ENCODE results near the gene SUPT5H. TPM values are rescaled to one million over a fixed set of nuclear protein-coding genes. Genes with fewer than 3 reads are reported as not detected.

The SUPT5H gene
- total and polyA plus RNA-seq, 4 donors: 55.1 to 127 (median 87.9) TPM

GRCh38 chr19:39412867-39413271 is 32.5 kb upstream of the SUPT5H start:
- no peaks in the 10 kb centered on the region for H3K9me3 ChIP-seq (ENCODE audit: control insufficient read depth in 4 of 4, insufficient read depth in 3 of 4, low read length in 3 of 4)
- DNase-seq (no peak), ATAC-seq (ENCODE audit: insufficient read depth, low FRiP score) (no peak)
- H3K36me3 ChIP-seq (ENCODE audit: control insufficient read depth in 4 of 4, insufficient read depth in 4 of 4, low read length in 4 of 4): peaks cover 2 to 24% (median 14%) of the 10 kb centered on the region in 4 donors
- H3K4me3 ChIP-seq: peak overlapping the region; percentile 56
- peak overlapping the region; percentile 73 to 75 for H3K9ac ChIP-seq (ENCODE audit: insufficient read depth in 1 of 2, low read length in 2 of 2)
- H3K27me3 ChIP-seq (ENCODE audit: control insufficient read depth in 3 of 3, insufficient read depth in 3 of 3, low read length in 2 of 3): no peaks in the 10 kb centered on the region
- H3K4me1 ChIP-seq (ENCODE audit: control insufficient read depth in 5 of 5, insufficient read depth in 5 of 5, low read length in 5 of 5): peaks cover 0 to 58% (median 14%) of the 10 kb centered on the region in 5 donors
- WGBS, 2 donors: 0% methylated on average over 24 of the region's 24 CpGs
- TF ChIP-seq, protein P1, sequence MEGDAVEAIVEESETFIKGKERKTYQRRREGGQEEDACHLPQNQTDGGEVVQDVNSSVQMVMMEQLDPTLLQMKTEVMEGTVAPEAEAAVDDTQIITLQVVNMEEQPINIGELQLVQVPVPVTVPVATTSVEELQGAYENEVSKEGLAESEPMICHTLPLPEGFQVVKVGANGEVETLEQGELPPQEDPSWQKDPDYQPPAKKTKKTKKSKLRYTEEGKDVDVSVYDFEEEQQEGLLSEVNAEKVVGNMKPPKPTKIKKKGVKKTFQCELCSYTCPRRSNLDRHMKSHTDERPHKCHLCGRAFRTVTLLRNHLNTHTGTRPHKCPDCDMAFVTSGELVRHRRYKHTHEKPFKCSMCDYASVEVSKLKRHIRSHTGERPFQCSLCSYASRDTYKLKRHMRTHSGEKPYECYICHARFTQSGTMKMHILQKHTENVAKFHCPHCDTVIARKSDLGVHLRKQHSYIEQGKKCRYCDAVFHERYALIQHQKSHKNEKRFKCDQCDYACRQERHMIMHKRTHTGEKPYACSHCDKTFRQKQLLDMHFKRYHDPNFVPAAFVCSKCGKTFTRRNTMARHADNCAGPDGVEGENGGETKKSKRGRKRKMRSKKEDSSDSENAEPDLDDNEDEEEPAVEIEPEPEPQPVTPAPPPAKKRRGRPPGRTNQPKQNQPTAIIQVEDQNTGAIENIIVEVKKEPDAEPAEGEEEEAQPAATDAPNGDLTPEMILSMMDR (IDR thresholded peaks at IDR 0.05; ENCODE audit: control extremely low read depth, extremely low read depth): no peak
- H3K27ac ChIP-seq (ENCODE audit: low read depth in 1 of 2, low read length in 1 of 2): peak overlapping the region; percentile 93 to 94

GRCh38 chr19:39413272-39413910 is 32.0 kb upstream of the SUPT5H start:
- peak overlapping the region; percentile 73 to 88 for H3K9ac ChIP-seq (ENCODE audit: insufficient read depth in 1 of 2, low read length in 2 of 2)
- no peaks in the 10 kb centered on the region for H3K9me3 ChIP-seq (ENCODE audit: control insufficient read depth in 4 of 4, insufficient read depth in 3 of 4, low read length in 3 of 4)
- ATAC-seq (ENCODE audit: insufficient read depth, low FRiP score) (no peak), DNase-seq (peak; percentile 89 to 91 (median 90))
- TF ChIP-seq, protein P1 (IDR thresholded peaks at IDR 0.05; ENCODE audit: control extremely low read depth, extremely low read depth): no peak
- peaks cover 0 to 20% (median 12%) of the 10 kb centered on the region in 4 donors for H3K36me3 ChIP-seq (ENCODE audit: control insufficient read depth in 4 of 4, insufficient read depth in 4 of 4, low read length in 4 of 4)
- WGBS, 2 donors: 2 to 3% methylated on average over 26 to 54 of the region's 54 CpGs
- no peaks in the 10 kb centered on the region for H3K27me3 ChIP-seq (ENCODE audit: control insufficient read depth in 3 of 3, insufficient read depth in 3 of 3, low read length in 2 of 3)
- H3K4me1 ChIP-seq (ENCODE audit: control insufficient read depth in 5 of 5, insufficient read depth in 5 of 5, low read length in 5 of 5): peaks cover 0 to 52% (median 14%) of the 10 kb centered on the region in 5 donors
- H3K27ac ChIP-seq (ENCODE audit: low read depth in 1 of 2, low read length in 1 of 2): peak overlapping the region; percentile 93 to 94
- H3K4me3 ChIP-seq: peak overlapping the region; percentile 56

- H3K9me3 ChIP-seq (ENCODE audit: control insufficient read depth in 4 of 4, insufficient read depth in 3 of 4, low read length in 3 of 4): no peaks in the 10 kb centered on the region
- ATAC-seq (ENCODE audit: insufficient read depth, low FRiP score): no peak
- peak overlapping the region; percentile 56 for H3K4me3 ChIP-seq
- no peak for DNase-seq
- TF ChIP-seq, protein P1 (IDR thresholded peaks at IDR 0.05; ENCODE audit: control extremely low read depth, extremely low read depth): no peak
- H3K36me3 ChIP-seq (ENCODE audit: control insufficient read depth in 4 of 4, insufficient read depth in 4 of 4, low read length in 4 of 4): peaks cover 4 to 25% (median 16%) of the 10 kb centered on the region in 4 donors
- 47 to 63% methylated on average over 18 of the region's 18 CpGs for WGBS, 2 donors
- H3K4me1 ChIP-seq (ENCODE audit: control insufficient read depth in 5 of 5, insufficient read depth in 5 of 5, low read length in 5 of 5): peaks cover 0 to 46% (median 14%) of the 10 kb centered on the region in 5 donors
- no peaks in the 10 kb centered on the region for H3K27me3 ChIP-seq (ENCODE audit: control insufficient read depth in 3 of 3, insufficient read depth in 3 of 3, low read length in 2 of 3)
- H3K9ac ChIP-seq (ENCODE audit: insufficient read depth in 1 of 2, low read length in 2 of 2): peak overlapping the region; percentile 66 to 88
- H3K27ac ChIP-seq (ENCODE audit: low read depth in 1 of 2, low read length in 1 of 2): peak overlapping the region; percentile 48 to 94
Observed at GRCh38 chr19:39413911-39414608, 31.3 kb upstream of the SUPT5H start.
